ENCODE results near the gene KCNH1. TPM values are rescaled to one million over a fixed set of nuclear protein-coding genes. Genes with fewer than 3 reads are reported as not detected.

KCNH1 gene
- total and polyA plus RNA-seq, 4 donors: not detected

DNA sequence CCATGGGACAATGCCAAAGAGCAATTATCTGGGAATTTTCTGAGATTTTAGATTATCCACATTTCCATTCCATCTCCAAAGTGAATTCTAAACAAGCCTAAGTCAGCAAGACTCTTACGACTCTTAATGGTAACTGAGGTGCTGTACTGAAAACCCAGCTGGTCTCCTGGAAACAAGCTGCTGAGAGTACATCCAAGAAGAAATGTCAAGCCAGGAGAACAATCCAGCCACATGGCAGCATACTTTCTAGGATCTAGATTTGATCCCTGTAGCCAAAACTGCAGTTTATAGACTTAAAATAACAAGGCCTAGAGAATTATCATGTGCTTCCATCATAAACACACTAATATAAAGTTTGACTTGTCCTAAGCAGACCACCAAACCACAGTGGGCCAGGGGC lies 45.8 kb downstream of the KCNH1 start:
- Histone ChIP-seq H3K4me1 (ENCODE audit: control insufficient read depth in 4 of 4, insufficient read depth in 4 of 4, low read length in 3 of 4) (no peaks in the 10 kb centered on the region), H3K9me3 (ENCODE audit: control insufficient read depth in 4 of 4, low read length in 3 of 4) (no peaks in the 10 kb centered on the region), H3K27ac (ENCODE audit: low read depth in 1 of 2, low read length in 2 of 2) (no peak overlapping the region), H3K4me3 (ENCODE audit: low read depth in 1 of 3, low read length in 3 of 3) (no peak overlapping the region), H3K27me3 (ENCODE audit: control insufficient read depth in 4 of 4, insufficient read depth in 4 of 4, low read length in 3 of 4) (no peaks in the 10 kb centered on the region), H3K36me3 (ENCODE audit: control insufficient read depth in 4 of 4, insufficient read depth in 3 of 4, low read depth in 1 of 4, low read length in 3 of 4) (no peaks in the 10 kb centered on the region), H3K9ac (ENCODE audit: low read depth in 1 of 2, low read length in 2 of 2) (no peak overlapping the region)
- 92% methylated on average over 1 of the region's 1 CpG for WGBS
- TF ChIP-seq GABPA (IDR thresholded peaks at IDR 0.05 in 1 of 2, conservative IDR thresholded peaks at IDR 0.05 in 1 of 2): no peak
- no peak for TF ChIP-seq HNF4A (conservative IDR thresholded peaks at IDR 0.05)
- no peak for TF ChIP-seq YY1 (IDR thresholded peaks at IDR 0.05)
- no peak for TF ChIP-seq HNF4G (IDR thresholded peaks at IDR 0.05)
- TF ChIP-seq JUND (IDR thresholded peaks at IDR 0.05): no peak
- TF ChIP-seq, protein P1, sequence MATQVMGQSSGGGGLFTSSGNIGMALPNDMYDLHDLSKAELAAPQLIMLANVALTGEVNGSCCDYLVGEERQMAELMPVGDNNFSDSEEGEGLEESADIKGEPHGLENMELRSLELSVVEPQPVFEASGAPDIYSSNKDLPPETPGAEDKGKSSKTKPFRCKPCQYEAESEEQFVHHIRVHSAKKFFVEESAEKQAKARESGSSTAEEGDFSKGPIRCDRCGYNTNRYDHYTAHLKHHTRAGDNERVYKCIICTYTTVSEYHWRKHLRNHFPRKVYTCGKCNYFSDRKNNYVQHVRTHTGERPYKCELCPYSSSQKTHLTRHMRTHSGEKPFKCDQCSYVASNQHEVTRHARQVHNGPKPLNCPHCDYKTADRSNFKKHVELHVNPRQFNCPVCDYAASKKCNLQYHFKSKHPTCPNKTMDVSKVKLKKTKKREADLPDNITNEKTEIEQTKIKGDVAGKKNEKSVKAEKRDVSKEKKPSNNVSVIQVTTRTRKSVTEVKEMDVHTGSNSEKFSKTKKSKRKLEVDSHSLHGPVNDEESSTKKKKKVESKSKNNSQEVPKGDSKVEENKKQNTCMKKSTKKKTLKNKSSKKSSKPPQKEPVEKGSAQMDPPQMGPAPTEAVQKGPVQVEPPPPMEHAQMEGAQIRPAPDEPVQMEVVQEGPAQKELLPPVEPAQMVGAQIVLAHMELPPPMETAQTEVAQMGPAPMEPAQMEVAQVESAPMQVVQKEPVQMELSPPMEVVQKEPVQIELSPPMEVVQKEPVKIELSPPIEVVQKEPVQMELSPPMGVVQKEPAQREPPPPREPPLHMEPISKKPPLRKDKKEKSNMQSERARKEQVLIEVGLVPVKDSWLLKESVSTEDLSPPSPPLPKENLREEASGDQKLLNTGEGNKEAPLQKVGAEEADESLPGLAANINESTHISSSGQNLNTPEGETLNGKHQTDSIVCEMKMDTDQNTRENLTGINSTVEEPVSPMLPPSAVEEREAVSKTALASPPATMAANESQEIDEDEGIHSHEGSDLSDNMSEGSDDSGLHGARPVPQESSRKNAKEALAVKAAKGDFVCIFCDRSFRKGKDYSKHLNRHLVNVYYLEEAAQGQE (IDR thresholded peaks at IDR 0.05): no peak
- TF ChIP-seq, protein P2, sequence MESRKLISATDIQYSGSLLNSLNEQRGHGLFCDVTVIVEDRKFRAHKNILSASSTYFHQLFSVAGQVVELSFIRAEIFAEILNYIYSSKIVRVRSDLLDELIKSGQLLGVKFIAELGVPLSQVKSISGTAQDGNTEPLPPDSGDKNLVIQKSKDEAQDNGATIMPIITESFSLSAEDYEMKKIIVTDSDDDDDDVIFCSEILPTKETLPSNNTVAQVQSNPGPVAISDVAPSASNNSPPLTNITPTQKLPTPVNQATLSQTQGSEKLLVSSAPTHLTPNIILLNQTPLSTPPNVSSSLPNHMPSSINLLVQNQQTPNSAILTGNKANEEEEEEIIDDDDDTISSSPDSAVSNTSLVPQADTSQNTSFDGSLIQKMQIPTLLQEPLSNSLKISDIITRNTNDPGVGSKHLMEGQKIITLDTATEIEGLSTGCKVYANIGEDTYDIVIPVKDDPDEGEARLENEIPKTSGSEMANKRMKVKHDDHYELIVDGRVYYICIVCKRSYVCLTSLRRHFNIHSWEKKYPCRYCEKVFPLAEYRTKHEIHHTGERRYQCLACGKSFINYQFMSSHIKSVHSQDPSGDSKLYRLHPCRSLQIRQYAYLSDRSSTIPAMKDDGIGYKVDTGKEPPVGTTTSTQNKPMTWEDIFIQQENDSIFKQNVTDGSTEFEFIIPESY (IDR thresholded peaks at IDR 0.05): no peak
- TF ChIP-seq, protein P3, sequence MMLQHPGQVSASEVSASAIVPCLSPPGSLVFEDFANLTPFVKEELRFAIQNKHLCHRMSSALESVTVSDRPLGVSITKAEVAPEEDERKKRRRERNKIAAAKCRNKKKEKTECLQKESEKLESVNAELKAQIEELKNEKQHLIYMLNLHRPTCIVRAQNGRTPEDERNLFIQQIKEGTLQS (IDR thresholded peaks at IDR 0.05): no peak
- TF ChIP-seq, protein P4, sequence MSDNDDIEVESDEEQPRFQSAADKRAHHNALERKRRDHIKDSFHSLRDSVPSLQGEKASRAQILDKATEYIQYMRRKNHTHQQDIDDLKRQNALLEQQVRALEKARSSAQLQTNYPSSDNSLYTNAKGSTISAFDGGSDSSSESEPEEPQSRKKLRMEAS (IDR thresholded peaks at IDR 0.05): no peak
- no peak for TF ChIP-seq FOXA2 (IDR thresholded peaks at IDR 0.05)
- no peak for TF ChIP-seq NR2F2 (IDR thresholded peaks at IDR 0.05)
- no peak for TF ChIP-seq EGR1 (IDR thresholded peaks at IDR 0.05; ENCODE audit: low read depth in 2 of 2)
- no peak for TF ChIP-seq SP1 (IDR thresholded peaks at IDR 0.05)
- TF ChIP-seq, protein P5, sequence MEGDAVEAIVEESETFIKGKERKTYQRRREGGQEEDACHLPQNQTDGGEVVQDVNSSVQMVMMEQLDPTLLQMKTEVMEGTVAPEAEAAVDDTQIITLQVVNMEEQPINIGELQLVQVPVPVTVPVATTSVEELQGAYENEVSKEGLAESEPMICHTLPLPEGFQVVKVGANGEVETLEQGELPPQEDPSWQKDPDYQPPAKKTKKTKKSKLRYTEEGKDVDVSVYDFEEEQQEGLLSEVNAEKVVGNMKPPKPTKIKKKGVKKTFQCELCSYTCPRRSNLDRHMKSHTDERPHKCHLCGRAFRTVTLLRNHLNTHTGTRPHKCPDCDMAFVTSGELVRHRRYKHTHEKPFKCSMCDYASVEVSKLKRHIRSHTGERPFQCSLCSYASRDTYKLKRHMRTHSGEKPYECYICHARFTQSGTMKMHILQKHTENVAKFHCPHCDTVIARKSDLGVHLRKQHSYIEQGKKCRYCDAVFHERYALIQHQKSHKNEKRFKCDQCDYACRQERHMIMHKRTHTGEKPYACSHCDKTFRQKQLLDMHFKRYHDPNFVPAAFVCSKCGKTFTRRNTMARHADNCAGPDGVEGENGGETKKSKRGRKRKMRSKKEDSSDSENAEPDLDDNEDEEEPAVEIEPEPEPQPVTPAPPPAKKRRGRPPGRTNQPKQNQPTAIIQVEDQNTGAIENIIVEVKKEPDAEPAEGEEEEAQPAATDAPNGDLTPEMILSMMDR (IDR thresholded peaks at IDR 0.05; ENCODE audit: low read depth, low read length, missing input control): no peak
- TF ChIP-seq RAD21 (IDR thresholded peaks at IDR 0.05): no peak
- TF ChIP-seq RXRA (IDR thresholded peaks at IDR 0.05): no peak
- no peak for DNase-seq (ENCODE audit: low spot score)

DNA sequence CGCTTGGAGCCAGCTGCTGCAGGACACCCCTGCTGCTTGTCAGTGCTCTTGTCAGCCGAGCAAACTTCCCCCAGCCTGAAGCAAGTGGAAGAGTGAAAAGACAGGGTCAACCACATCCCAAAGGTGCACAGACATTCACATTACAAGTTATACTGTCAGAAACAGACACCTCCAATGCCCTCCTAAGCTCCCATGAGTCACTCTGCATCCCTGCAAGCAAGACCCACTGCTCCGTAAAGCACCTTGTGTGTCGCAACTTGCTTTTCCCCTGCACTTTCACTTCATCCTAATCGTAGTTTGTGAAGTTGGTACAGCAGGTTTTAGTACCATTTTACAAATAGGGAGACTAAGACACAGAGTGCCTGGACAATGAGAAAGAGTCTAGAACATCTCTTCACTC lies 51.1 kb downstream of the KCNH1 start:
- 38% methylated on average over 5 of the region's 5 CpGs for WGBS
- TF ChIP-seq HNF4A (conservative IDR thresholded peaks at IDR 0.05) (no peak), FOXA1 (IDR thresholded peaks at IDR 0.05) (no peak), YY1 (IDR thresholded peaks at IDR 0.05) (no peak), EGR1 (IDR thresholded peaks at IDR 0.05; ENCODE audit: low read depth in 2 of 2) (no peak), JUND (IDR thresholded peaks at IDR 0.05) (no peak), SP1 (IDR thresholded peaks at IDR 0.05) (no peak), NR2F2 (IDR thresholded peaks at IDR 0.05) (no peak)
- TF ChIP-seq, protein P5 (IDR thresholded peaks at IDR 0.05; ENCODE audit: low read depth, low read length, missing input control): no peak
- TF ChIP-seq, protein P4 (IDR thresholded peaks at IDR 0.05): no peak
- TF ChIP-seq, protein P1 (IDR thresholded peaks at IDR 0.05): no peak
- TF ChIP-seq, protein P3 (IDR thresholded peaks at IDR 0.05): no peak

More for the DNA sequence above, 51.1 kb downstream of the KCNH1 start:
- H3K4me3 ChIP-seq (ENCODE audit: low read depth in 1 of 3, low read length in 3 of 3): no peak overlapping the region
- no peaks in the 10 kb centered on the region for H3K9me3 ChIP-seq (ENCODE audit: control insufficient read depth in 4 of 4, low read length in 3 of 4)
- no peak overlapping the region for H3K9ac ChIP-seq (ENCODE audit: low read depth in 1 of 2, low read length in 2 of 2)
- H3K27me3 ChIP-seq (ENCODE audit: control insufficient read depth in 4 of 4, insufficient read depth in 4 of 4, low read length in 3 of 4): no peaks in the 10 kb centered on the region
- peaks cover 0 to 5% (median 0%) of the 10 kb centered on the region in 4 donors for H3K4me1 ChIP-seq (ENCODE audit: control insufficient read depth in 4 of 4, insufficient read depth in 4 of 4, low read length in 3 of 4)
- DNase-seq (ENCODE audit: low spot score): no peak
- H3K36me3 ChIP-seq (ENCODE audit: control insufficient read depth in 4 of 4, insufficient read depth in 3 of 4, low read depth in 1 of 4, low read length in 3 of 4): no peaks in the 10 kb centered on the region
- no peak overlapping the region for H3K27ac ChIP-seq (ENCODE audit: low read depth in 1 of 2, low read length in 2 of 2)
